ENCODE measurements around the gene ABHD17A.

ABHD17A gene

DNA sequence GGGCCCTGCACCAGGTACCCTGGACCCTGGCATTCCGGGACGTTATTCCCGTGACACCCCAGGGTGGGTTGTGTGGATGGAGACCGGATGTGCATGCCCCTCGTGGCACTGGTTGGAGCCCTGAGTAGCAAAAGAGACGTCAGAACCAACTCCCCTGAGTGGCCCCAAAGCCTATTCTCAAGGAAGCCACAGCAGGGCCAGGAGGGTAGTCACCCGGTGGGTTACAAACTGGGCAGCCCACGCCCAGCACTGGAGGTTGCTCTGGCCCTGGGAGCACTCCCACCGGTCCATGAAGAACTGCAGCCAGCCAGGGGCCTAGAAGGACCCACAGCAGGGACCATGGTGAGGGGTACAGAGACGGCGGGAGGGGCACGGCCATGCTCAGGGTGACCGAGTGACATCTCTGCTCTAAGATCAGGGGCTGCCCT lies 29.5 kb downstream of the ABHD17A start:
- no peak overlapping the region for H3K27ac ChIP-seq
- TF ChIP-seq, protein P1, sequence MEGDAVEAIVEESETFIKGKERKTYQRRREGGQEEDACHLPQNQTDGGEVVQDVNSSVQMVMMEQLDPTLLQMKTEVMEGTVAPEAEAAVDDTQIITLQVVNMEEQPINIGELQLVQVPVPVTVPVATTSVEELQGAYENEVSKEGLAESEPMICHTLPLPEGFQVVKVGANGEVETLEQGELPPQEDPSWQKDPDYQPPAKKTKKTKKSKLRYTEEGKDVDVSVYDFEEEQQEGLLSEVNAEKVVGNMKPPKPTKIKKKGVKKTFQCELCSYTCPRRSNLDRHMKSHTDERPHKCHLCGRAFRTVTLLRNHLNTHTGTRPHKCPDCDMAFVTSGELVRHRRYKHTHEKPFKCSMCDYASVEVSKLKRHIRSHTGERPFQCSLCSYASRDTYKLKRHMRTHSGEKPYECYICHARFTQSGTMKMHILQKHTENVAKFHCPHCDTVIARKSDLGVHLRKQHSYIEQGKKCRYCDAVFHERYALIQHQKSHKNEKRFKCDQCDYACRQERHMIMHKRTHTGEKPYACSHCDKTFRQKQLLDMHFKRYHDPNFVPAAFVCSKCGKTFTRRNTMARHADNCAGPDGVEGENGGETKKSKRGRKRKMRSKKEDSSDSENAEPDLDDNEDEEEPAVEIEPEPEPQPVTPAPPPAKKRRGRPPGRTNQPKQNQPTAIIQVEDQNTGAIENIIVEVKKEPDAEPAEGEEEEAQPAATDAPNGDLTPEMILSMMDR (conservative IDR thresholded peaks at IDR 0.05) = no peak

DNA sequence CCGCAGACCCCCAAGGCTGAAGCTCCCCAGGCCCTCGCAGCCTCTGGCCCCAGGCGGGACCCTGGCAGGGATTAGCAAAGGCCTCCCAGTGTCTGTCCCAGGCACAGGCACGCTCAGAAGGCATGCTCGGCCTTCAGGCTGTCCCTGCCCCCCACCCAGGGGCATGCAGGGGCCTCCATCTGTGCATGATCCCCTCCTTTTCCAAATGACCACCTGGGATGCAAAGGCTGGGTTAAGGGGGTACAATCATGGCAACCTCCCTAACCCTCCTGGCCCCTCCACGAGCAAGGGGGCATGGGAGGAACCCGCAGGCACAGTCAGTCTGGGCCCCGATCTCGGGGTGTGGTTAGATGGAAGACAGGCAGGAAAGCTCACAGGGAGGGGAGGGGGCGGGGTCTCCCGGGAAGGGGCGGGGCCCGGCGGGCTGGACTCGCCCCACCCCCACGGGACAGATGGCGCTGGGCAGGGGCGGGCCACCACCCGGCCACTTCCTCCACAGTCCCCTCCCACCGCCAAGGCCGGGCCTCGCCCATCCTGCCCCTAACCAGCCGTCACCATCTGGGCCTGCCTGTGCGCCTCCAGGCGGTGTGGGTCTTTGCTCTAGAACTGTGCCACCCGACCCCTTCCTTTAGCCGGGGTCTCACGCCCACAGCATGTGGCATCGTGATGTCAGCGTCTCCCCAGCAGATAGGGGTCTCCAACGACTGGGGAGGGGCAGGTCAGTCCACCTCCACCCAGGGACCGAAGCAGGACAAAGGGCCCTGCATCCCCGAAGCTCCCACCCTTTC lies 30.1 kb downstream of the ABHD17A start:
- TF ChIP-seq, protein P1 (conservative IDR thresholded peaks at IDR 0.05) = no peak
- no peak overlapping the region; the same call in 1 of the 2 replicates for H3K27ac ChIP-seq

DNA sequence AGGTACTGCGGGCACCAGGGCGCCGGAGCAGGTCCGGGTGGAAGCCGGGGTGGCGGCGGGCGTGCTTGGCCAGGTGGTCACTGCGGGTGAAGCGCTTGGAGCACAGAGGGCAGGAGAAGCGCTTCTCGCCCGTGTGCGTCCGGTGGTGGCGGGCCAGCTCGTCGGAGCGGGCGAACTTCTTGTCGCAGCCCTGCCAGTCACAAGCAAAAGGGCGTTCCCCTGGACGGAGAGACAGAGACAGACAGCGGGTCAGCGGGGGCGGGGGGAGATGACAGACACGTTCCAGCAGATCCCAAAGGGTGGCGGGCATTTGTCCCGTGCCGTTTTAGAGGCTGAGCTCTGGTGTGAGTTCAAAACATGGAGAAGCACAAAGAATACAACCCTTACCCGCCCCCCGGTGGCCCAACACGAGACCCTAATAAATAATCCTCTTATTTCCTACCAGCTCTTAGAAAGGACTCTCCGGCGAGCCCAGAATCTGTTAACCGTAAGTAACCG lies 30.7 kb downstream of the ABHD17A start:
- no peak overlapping the region; the same call in 1 of the 2 replicates for H3K27ac ChIP-seq
- TF ChIP-seq, protein P1 (conservative IDR thresholded peaks at IDR 0.05) = no peak

DNA sequence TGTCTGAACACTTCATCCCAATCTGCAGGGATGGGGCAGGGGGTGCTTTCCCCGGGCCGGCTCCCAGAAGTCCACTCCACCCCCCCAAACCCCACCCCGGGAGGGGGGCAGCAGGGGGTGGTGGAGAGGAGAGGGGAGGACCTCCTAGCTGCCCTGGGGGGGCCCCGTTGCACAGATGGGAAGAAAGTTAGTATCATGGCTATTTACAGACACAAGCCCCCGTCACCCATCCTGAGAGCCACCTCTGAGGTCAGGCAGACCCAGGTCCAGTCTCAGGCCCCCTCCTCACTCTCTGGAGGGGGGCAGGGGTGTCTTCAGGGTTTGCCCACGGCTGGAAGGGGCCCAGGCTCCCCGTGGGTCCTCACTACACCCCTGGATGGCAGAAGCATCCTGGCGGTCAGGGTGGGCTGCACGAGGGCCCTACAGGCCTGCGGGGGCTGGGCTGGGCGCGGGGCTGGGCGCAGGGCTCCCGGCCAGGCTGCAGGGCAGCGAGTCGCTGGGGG lies 31.2 kb downstream of the ABHD17A start:
- peak overlapping the region; percentile 26; the same call in 1 of the 2 replicates for H3K27ac ChIP-seq
- TF ChIP-seq, protein P1 (conservative IDR thresholded peaks at IDR 0.05) = no peak

DNA sequence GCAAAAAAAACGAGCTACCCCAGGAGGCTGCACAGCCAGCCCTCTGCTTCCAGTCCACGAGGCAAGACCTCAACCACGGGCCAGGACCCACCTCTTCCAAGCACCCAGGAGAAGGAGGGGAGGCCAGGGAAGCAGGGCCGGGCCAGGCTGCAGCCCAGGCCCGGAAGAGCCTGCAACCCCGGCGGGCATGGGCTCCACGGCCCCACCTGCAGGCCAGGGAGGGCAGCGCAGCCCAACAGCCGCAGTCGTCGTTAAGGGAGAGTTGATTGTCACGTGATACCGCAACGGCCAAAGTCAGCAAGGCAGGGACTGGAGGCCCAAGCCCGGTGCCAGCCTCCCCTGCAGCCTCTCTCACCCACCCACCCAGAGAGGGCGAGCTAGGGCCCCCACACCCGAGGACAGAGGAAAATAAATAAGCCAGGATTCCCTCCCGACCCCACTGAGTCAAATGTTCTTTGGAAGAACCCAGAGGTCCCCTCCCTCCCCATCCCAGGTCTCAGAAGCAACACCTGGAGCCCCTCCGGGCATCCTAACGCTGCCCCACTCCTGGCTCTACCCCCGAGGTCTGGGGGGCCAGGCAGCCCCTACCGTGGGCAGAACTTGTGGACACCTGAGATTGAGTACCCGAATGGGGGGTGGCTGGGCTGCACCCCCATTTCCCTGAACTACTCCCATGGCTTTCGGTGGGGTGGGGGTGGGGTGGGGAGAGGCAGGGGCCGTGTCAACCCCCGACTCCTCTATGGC lies 31.8 kb downstream of the ABHD17A start:
- TF ChIP-seq, protein P1 (conservative IDR thresholded peaks at IDR 0.05) = peak; percentile 93
- H3K27ac ChIP-seq = peak overlapping the region; percentile 26; the same call in 1 of the 2 replicates

DNA sequence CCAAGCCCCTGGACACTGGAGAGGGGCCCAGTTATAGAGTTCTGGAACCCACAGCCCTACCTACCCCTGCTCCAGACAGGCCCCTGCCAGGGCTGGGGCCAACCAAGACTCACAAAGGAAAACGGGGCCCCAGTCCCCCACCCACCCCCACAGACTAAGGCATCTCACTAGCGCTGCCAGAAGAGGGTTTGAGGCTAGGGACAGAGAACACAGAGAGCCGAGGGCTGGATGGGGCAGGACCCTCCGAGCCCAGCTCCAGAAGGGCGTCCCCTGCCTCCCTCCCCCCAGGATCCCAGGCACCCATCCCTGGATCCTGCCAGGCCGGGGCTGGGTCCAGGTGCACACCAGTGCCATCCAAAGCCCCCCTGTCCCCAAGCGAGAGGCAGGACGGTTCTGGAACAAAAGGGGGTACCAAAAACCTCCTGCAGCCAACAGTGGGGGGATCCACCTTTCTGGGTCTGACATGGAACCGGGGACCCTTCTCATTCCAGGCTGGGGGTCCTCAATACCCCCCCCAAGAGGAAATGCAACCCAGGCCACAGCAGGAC lies 32.6 kb downstream of the ABHD17A start:
- H3K27ac ChIP-seq = no peak overlapping the region
- TF ChIP-seq, protein P1 (conservative IDR thresholded peaks at IDR 0.05) = no peak
